GM12891 (cell line): ENCODE results near the gene PROSER3.
A peak's percentile ranks its signal among the peaks of the same experiment; 100 is the strongest.
"Not testable (repeated sequence)": the region's sequence is repeated elsewhere in the genome, so short reads cannot be mapped to it uniquely, and the experiment has no call there.

Experiments
- DNase-seq: peaks from one replicate; pipeline ENCODE4 v3.0.0; 2011; ENCODE audit warnings: low spot score; ENCODE audit not compliant: insufficient read length
- FAIRE-seq: peaks from 2 replicates; lab custom pipeline; 2011; peaks lifted over from hg19 to GRCh38; lab: Jason Lieb, UNC
- PAX5 ChIP-seq: IDR thresholded peaks from 2 replicates; pipeline ENCODE4 v1.6.1; 2011; ENCODE audit warnings: low read length, moderate library complexity, mild to moderate bottlenecking; ENCODE audit not compliant: insufficient read depth, severe bottlenecking
- POLR2A ChIP-seq: IDR thresholded peaks from 2 replicates; pipeline ENCODE4 v1.6.1; 2011; ENCODE audit warnings: low read depth, low read length, control low read depth
- POLR2AphosphoS5 ChIP-seq: IDR thresholded peaks from 2 replicates; pipeline ENCODE4 v1.6.1; 2011; ENCODE audit warnings: low read depth, low read length, control low read depth
- POU2F2 ChIP-seq: IDR thresholded peaks from 2 replicates; pipeline ENCODE4 v1.6.1; 2011; ENCODE audit warnings: low read depth, mild to moderate bottlenecking, control low read depth, low read length, moderate library complexity
- SPI1 ChIP-seq: IDR thresholded peaks from 2 replicates; pipeline ENCODE4 v1.6.1; 2011; ENCODE audit warnings: low read depth, low read length, control low read depth
- TAF1 ChIP-seq: IDR thresholded peaks from 2 replicates; pipeline ENCODE4 v1.6.1; 2011; ENCODE audit warnings: low read depth, low read length, control low read depth

Gene PROSER3

GRCh38 chr19:35720648-35721047, 37.3 kb upstream of the PROSER3 start:
- DNase-seq (no peak), FAIRE-seq (no peak)
- no peak for TF ChIP-seq SPI1
- TF ChIP-seq POU2F2, result no peak
- TF ChIP-seq POLR2AphosphoS5, result no peak
- no peak for TF ChIP-seq TAF1
- peak; percentile 39; the same call in 1 of the 2 replicates for TF ChIP-seq POLR2A

DNA sequence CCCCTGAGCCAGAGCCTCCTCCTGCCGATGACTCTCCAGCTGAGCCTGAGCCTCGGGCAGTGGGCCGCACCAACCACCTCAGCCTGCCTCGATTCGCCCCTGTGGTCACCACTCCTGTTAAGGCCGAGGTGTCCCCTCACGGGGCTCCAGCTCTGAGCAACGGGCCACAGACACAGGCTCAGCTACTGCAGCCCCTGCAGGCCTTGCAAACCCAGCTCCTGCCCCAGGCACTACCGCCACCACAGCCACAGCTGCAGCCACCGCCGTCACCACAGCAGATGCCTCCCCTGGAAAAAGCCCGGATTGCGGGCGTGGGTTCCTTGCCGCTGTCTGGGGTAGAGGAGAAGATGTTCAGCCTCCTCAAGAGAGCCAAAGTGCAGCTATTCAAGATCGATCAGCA, 36.6 kb upstream of the PROSER3 start:
- DNase-seq, result no peak
- TF ChIP-seq SPI1 (no peak), POLR2A (no peak), PAX5 (no peak), TAF1 (no peak), POLR2AphosphoS5 (no peak; the same call in 1 of the 2 replicates), POU2F2 (no peak)
- no peak for FAIRE-seq

- DNase-seq (no peak), FAIRE-seq (no peak)
- TF ChIP-seq SPI1, result no peak
- no peak for TF ChIP-seq POLR2A
- no peak for TF ChIP-seq TAF1
- TF ChIP-seq PAX5, result no peak
- TF ChIP-seq POLR2AphosphoS5, result no peak; the same call in 1 of the 2 replicates
- no peak for TF ChIP-seq POU2F2
Observed at GRCh38 chr19:35722461-35722860, 35.5 kb upstream of the PROSER3 start.

DNA sequence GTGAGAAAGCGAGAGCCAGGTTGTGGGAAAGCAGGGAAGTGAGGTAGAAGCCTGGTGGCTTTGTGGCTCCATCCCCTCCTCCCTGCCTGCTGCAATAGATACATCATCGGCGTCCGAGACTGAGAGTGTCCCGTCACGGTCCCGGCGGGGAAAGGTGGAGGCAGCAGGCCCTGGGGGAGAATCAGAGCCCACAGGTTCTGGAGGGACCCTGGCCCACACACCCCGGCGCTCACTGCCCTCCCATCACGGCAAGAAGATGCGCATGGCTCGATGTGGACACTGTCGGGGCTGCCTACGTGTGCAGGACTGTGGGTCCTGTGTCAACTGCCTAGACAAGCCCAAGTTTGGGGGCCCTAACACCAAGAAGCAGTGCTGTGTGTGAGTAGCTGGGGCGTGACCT, 35.1 kb upstream of the PROSER3 start:
- no peak for FAIRE-seq
- no peak for DNase-seq
- TF ChIP-seq SPI1, result no peak
- TF ChIP-seq POLR2AphosphoS5, result no peak; the same call in 1 of the 2 replicates
- TF ChIP-seq POU2F2, result no peak
- no peak for TF ChIP-seq POLR2A
- no peak for TF ChIP-seq PAX5
- no peak for TF ChIP-seq TAF1

- no peak for DNase-seq
- TF ChIP-seq POLR2AphosphoS5 (no peak), POLR2A (no peak), PAX5 (no peak), POU2F2 (no peak), TAF1 (no peak), SPI1 (no peak)
- FAIRE-seq, result no peak
Observed at GRCh38 chr19:35723671-35724070, 34.3 kb upstream of the PROSER3 start.

DNA sequence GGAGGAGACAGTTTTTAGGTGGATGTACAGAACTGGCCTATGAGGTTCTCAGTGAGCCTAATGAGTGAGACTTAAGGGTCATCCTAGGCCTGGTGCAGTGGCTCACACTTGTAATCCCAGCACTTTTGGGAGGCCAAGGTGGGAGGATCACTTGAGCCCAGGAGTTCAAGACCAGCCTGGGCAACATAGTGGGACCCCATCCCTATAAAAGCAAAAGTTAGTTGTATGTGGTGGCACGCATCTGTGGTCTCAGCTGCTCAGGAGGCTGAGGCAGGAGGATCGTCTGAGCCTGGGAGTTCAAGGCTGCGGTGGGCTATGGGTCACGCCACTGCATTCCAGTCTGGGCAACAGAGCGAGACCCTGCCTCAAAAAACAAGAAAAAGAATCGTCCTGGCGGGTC, 33.8 kb upstream of the PROSER3 start:
- FAIRE-seq, DNase-seq: not testable (repeated sequence)

- FAIRE-seq (no peak), DNase-seq (no peak)
- 0 out of 2 replicates have a peak, but pooled peaks have one; percentile 10 for TF ChIP-seq POLR2A
- no peak for TF ChIP-seq POU2F2
Observed at GRCh38 chr19:35724560-35724959, 33.4 kb upstream of the PROSER3 start.

DNA sequence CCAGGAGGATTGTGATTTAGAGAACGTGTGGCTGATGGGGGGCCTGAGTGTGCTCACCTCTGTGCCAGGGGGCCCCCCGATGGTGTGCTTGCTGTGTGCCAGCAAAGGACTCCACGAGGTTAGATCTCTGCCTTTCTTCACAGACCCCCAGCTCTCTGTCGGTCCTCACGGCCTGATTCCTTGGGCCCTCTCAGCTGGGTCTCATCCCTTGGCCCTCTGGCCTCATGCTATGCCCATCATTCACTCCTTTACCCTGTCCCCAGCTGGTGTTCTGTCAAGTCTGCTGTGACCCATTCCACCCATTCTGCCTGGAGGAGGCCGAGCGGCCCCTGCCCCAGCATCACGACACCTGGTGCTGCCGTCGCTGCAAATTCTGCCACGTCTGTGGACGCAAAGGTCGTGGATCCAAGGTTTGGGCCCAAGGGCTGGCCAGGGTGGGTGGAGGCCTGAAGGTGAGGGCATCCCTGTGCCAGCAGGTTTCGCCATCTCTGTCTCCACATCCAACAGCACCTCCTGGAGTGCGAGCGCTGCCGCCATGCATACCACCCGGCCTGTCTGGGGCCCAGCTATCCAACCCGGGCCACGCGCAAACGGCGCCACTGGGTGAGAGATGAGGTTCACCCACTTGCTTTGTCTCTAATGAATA, 32.6 kb upstream of the PROSER3 start:
- no peak for DNase-seq
- FAIRE-seq, result no peak
- TF ChIP-seq PAX5, result no peak
- no peak for TF ChIP-seq POLR2A
- TF ChIP-seq POU2F2, result no peak
- no peak for TF ChIP-seq SPI1
- no peak for TF ChIP-seq TAF1
- no peak for TF ChIP-seq POLR2AphosphoS5

DNA sequence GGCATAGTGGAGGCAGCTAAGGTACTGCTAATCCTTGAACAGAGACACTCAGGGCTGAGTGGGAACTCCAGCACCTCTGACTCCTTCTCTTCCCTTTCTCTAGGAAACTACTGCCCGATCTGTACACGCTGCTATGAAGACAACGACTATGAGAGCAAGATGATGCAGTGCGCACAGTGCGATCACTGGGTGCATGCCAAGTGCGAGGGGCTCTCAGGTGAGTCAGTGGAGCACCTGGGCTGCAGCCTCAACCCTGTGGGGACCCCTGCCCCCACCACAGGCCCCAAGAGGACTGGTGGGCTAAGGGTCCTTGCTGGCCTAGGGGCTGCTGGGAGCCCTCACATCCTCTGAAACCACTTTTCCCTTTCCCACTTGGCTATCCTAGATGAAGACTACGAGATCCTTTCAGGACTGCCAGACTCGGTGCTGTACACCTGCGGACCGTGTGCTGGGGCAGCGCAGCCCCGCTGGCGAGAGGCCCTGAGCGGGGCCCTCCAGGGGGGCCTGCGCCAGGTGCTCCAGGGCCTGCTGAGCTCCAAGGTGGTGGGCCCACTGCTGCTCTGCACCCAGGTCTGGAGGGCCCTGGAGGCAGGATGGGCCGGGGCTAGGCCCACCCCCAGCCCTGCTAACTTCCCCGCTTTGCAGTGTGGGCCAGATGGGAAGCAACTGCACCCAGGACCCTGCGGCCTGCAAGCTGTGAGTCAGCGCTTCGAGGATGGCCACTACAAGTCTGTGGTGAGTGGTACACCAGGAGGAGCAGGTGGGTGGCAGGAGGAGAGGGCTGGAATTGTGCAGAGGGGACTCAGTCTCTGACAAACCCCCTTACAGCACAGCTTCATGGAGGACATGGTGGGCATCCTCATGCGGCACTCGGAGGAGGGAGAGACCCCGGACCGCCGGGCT, 30.7 kb upstream of the PROSER3 start:
- FAIRE-seq, result no peak

More for the DNA sequence above, 30.7 kb upstream of the PROSER3 start:
- DNase-seq, result no peak
- TF ChIP-seq POLR2A, result no peak
- no peak for TF ChIP-seq POLR2AphosphoS5
- TF ChIP-seq POU2F2, result no peak
- no peak for TF ChIP-seq SPI1
- TF ChIP-seq PAX5, result no peak
